NCI-H1417 treated with DMSO at 0.1 percent for 48 hours (cell line): ENCODE measurements around the gene PPM1H.
"Not testable (repeated sequence)": the region's sequence is repeated elsewhere in the genome, so short reads cannot be mapped to it uniquely, and the experiment has no call there.

Experiments used
- DNase-seq: peaks from one replicate; lab custom pipeline; 2025; lab: John Stamatoyannopoulos, UW

Gene PPM1H

DNA sequence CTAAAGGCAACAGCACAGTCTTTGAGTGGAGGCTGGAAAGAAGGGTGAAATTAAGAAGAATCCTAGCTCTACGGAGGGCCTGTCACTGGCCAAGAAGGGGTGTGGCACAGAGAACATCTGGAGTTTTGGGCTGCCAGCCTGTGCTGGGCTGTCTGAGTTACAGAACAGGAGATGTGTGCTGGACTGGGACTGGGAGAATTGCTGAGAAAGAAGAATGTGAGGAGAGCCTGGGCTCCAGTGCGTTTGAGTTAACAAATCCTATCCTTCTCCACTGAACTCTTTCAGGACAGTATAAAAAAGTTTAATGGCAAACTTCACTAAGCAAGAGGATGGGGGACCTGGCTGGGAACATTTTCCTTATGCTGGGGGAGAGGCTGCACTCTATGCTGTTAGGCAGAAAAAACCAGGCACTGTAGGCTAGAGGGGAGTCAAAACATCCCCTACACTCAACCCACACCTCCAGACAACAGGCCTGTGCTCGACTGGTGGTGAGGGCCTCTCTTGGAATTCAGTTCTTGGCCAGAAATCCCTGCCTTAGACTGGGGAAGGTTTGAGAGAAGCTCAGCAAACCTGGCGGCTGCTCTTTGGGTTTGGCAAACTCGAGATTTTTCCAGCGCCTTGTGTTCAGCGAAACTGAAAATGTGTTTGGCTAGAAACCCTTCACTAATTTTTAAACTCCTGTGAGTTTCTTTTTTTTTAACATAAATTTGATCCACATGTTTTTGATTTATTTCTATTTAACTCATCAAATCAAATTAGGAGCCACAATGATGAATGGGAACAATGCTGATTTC lies 251.0 kb downstream of the PPM1H start:
- DNase-seq: no peak

- no peak for DNase-seq
These were observed 253.6 kb downstream of the PPM1H start for GRCh38 chr12:62681306-62681705.

GRCh38 chr12:62679608-62680007 lies 255.3 kb downstream of the PPM1H start:
- no peak for DNase-seq

GRCh38 chr12:62677355-62677754 lies 257.6 kb downstream of the PPM1H start:
- DNase-seq: no peak

DNA sequence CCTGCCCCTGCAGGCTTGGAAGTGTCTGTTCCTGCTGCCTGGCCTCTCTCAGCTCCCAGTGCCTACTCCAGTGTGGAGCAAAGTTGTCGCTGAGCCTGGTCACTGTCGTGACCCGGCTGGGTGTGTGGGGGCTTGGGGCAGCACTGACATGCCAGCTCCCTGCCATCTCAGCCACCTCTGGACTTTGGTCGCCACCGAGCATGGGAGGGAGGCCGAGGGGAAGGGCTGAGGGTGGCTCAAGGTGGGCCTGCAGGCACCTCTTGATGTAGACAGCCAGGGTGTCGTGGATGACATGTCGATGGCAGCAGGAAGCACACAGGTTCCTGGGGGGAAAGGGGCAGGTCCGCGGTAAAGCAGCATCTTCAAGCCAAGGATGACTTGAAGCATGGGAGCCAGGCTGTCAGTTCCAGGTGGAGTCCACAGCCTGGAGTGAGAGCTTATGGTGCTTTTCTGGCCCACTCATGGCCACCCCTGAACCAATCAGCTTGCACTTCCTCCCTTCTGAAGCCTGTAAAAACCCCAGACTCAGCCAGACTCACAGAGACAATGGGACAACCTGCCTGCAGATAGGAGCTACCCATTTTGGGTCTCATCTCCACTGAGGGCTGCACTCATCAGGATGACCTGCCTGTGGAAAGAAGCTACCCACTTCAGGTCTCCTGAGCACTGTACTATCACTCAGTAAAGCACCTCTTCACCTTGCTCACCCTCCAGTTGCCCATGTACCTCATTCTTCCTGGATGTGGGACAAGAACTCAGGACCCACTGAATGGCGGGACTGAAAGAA lies 258.2 kb downstream of the PPM1H start:
- no peak for DNase-seq

DNA sequence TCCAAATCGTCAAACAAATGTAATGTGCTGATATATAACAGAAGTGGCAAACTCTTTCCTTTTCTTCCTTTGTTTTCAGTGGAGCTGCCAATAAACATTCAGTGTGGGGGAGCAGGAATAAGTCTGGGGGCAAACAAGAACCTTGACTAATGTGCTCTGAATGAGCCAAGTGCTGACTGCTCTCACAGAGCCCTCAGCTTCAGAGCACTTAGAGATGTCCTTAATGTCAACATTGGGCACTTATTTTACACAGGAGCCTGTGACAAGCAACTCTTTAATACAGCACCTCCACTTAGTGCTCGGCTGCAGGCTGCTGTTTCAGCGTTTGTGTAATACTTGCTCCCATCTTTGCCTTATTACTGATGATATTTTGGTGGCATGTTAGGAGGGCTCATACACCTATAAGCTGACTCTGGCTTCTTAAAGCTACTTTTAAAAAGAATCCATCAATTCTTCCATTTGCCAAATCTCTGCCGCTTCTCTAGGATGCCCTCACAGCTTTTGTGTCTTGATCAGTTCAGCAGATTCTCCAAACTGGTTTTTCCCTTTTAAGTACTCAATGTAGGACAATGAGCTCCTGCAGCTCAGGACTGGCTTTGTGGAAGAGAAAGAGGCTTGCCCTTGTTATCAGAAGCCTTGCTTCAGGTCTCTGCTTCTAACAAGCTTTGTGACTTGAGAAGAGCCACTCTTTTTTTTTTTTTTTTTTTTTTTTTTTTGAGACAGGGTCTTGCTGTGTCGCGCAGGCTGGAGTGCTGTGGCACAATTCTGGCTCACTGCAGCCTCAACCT lies 261.7 kb downstream of the PPM1H start:
- no peak for DNase-seq

DNA sequence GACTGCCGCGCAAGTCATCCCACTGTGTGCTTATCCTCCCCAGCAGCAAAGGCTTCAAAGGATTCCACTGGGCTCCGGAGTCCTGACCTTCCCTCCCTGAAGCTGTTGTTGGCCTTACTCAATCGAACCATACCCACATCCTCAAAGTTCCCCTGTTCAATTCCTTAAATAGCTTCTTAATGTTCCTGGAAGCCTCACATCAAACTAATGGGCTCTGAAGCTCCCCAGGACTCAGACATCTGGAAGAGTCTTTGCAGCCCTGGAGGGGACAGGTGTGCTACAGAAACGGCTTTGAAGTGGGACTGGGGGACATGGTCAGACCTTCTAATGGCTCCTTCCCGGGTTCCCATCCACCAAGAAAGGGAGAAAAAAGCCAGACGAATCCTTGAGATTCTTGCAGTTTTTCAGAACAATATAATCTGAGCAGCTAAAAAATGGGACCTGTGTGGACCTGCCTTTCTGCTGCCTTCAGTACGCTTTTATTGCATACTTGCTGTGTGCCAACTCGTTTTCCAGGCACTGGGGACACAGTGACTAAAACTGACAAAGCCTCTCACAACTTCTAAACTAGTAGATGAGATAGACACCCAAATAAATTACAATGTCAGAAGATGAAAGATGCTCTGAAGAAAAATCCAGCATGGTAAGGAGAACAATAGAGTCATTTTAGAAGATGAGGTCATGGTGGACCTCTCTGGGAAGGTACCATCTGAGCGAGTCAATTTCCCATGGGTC lies 263.8 kb downstream of the PPM1H start:
- DNase-seq: no peak

GRCh38 chr12:62668782-62669181 lies 266.2 kb downstream of the PPM1H start:
- no peak for DNase-seq

- DNase-seq: not testable (repeated sequence)
These were observed 270.0 kb downstream of the PPM1H start for GRCh38 chr12:62664951-62665350.

DNA sequence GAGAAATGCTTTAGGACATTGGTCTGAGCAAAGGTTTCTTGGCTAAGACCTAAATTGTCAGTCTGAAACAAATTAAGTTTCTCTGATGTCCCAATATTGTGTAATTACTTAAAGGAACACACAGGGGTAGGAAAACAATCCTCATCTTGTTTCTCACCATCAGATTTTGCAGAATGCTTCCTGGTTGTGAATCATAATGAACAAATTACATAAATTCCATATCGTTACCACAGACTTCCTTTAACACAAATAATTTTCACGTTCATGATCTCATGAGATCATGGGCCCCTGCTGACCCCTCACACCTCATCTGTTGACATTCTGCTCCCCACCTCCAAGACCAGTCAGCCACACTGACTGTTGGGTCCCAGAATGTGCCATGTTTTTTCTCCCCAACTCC lies 274.2 kb downstream of the PPM1H start:
- DNase-seq: no peak

DNA sequence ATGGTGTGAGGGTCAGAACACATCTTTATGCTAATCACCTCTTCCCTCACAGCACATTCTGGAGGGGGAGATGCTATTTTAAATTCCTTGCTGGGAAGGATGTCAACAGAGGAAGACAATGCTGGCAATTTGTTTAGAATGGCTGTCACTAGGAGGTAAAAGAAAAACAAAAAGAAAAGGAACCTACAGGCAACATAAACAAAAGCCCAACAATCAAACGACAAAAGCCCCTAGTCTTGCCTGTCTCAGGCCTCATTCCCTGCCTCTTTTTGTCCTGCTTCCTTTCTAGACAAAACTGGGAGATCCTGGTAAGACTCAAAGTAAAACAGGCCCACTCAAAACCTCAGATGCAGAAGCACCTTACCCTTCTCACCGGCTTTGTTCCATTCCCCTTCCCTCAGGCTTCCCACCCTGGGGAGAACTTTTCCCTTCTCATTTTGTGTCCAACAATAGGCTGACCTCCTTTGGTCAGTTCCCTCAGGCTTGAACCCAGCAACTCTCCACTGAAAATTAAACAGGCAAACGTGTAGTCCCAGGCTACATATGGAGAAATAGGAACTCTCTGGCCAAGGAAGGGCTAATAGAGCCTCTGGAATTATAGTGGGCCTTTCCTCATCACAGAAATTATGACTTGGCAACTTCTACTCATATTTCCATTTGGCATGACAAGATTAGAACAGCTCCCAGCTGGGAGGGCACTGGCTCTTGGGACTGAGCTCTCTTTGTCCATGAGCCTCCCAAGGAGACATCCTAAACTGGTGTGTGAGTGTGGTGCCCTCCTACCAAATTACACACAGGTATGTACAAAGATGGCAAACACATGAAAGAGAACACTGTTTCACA lies 275.3 kb downstream of the PPM1H start:
- no peak for DNase-seq

GRCh38 chr12:62658910-62659309 lies 276.0 kb downstream of the PPM1H start:
- DNase-seq: no peak

- DNase-seq: no peak
These were observed 277.7 kb downstream of the PPM1H start for GRCh38 chr12:62657363-62657632.

- no peak for DNase-seq
These were observed 278.2 kb downstream of the PPM1H start for GRCh38 chr12:62656591-62657362.

DNA sequence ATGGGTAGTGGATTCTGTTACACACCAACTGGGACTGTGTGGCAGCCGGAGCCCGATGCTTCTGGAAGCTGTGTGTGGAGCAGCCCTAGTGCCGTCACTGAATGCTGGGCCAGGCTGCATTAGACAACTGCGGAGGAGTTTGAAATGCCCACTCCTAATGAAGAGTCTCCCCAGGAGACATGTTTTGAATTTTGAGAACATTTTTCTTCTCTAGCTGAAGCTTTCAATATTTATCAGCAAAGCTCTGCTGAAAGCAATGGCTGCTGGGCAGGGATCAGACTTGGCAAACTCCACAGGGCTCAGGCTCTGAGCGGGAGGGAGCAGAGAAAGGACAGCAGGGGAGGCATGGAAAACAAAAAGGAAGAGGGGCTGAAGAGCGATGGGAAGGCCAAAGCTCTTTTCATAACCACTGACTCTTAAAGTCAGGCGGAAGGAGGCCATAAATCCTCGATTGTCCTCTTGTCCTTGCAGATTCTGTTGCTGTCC lies 279.2 kb downstream of the PPM1H start:
- DNase-seq: no peak

DNA sequence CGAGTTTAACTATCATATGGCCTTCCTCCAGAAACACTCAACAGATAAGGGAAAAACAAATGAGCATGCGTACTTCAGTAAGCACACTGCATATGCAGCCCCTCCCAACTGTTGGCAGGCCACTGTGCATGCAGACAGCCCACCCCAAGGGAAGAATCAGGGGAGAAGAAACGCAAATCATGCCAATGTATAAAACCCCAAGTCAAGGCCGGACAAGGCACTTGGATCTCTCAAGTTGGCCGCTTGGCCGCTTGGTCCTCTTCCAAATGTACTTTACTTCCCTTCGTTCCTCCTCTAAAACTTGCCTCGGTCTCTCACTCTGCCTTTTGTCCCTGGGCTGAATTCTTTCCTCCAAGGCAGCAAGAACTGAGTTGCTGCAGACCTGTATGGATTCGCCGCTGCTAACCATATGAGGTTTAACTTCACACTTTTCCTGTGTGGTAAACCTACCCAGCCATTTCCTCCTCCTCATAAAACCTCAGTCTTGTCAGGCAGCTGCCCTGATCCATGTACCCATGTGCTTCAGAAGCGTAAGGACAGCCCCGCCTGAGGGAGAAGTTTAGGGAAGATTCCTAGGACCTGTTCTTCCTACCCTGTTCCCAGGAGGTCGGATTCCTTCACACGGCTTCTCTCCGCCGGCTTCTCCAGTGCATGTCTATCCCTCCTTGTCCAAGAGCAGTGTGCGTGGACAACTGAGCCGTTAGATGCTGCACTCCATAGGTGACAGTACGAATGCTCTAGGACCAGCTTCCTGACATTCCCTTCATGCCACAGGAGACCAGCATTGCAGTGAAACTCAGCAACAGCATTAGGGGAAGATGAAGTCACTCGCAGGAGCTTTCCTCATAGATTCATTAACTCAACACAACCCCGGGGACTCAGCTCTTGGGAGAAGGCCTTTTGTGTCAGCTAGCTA lies 280.4 kb downstream of the PPM1H start:
- no peak for DNase-seq

GRCh38 chr12:62653740-62654139 lies 281.2 kb downstream of the PPM1H start:
- DNase-seq: no peak

GRCh38 chr12:62653304-62653703 lies 281.6 kb downstream of the PPM1H start:
- DNase-seq: no peak

DNA sequence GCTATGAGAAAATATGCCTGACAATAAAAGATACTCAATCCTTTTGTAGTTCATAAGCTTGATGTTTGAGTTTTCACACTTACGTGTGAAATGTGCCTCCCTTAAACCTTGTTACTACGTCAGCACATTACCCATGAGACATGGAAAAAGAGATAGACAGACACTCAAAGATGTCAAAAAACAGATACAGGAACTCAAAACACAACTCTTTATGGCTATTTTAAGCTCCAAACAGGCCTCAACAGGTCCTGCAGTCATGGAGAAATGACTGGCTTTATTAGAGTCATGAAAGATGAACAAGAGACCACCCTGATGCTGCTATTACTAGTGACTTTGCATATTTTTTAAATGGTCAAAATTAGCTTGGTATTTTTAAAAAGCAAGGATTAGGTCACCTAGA lies 283.8 kb downstream of the PPM1H start:
- no peak for DNase-seq
